Loucy (cell line): Measurements from ENCODE around the gene UGT1A9.

Source experiments
- H2AFZ ChIP-seq: fragments of 200-600 bp; sonication (generic); 2 replicates; pipeline ENCODE4 v1.6.0; 2016; ENCODE audit warnings: antibody characterized with exemption, mild to moderate bottlenecking, low read length, moderate library complexity
- H3F3A ChIP-seq: fragments of 200-600 bp; 2 replicates; pipeline ENCODE4 v1.6.0; 2016; ENCODE audit warnings: antibody characterized with exemption, low read depth, mild to moderate bottlenecking
- H3K27me3 ChIP-seq: fragments of 200-600 bp; sonication (generic); 2 replicates; pipeline ENCODE4 v1.6.1; 2014; ENCODE audit warnings: low read length, mild to moderate bottlenecking; ENCODE audit not compliant: insufficient read depth, poor library complexity, severe bottlenecking
- H3K36me3 ChIP-seq: fragments of 200-600 bp; sonication (generic); 2 replicates; pipeline ENCODE4 v1.6.1; 2016; ENCODE audit warnings: low read length; ENCODE audit not compliant: insufficient read depth
- H3K4me1 ChIP-seq: fragments of 200-600 bp; sonication (generic); 2 replicates; pipeline ENCODE4 v1.5.1; 2014; ENCODE audit warnings: low read length, mild to moderate bottlenecking; ENCODE audit not compliant: insufficient read depth, poor library complexity, severe bottlenecking
- H3K4me2 ChIP-seq: fragments of 200-600 bp; sonication (generic); 2 replicates; pipeline ENCODE4 v1.6.0; 2014; ENCODE audit warnings: antibody characterized with exemption, low read length, low read depth, mild to moderate bottlenecking; ENCODE audit not compliant: poor library complexity, severe bottlenecking
- H3K4me3 ChIP-seq: fragments of 200-600 bp; sonication (generic); 2 replicates; pipeline ENCODE4 v1.5.1; 2014; ENCODE audit warnings: low read length, mild to moderate bottlenecking, mixed read lengths; ENCODE audit not compliant: poor library complexity, severe bottlenecking
- H3K79me2 ChIP-seq: fragments of 200-600 bp; sonication (generic); 2 replicates; pipeline ENCODE4 v1.6.1; 2014; ENCODE audit warnings: low read length; ENCODE audit not compliant: insufficient read depth
- H3K9ac ChIP-seq: fragments of 200-600 bp; sonication (generic); 2 replicates; pipeline ENCODE4 v1.6.0; 2014; ENCODE audit warnings: mild to moderate bottlenecking, low read depth, low read length, moderate library complexity; ENCODE audit not compliant: poor library complexity, severe bottlenecking
- H3K9me2 ChIP-seq: fragments of 200-600 bp; sonication (generic); replicated peaks from 2 replicates; pipeline ENCODE4 v1.6.1; 2016; ENCODE audit warnings: low read depth, low read length, mixed read lengths
- H3K9me3 ChIP-seq: fragments of 200-600 bp; sonication (generic); 2 replicates; pipeline ENCODE4 v1.6.1; 2014; ENCODE audit warnings: mild to moderate bottlenecking, antibody characterized with exemption, low read length, low read depth; ENCODE audit not compliant: insufficient read depth
- H4K20me1 ChIP-seq: fragments of 200-600 bp; sonication (generic); 2 replicates; pipeline ENCODE4 v1.6.0; 2014; ENCODE audit warnings: antibody characterized with exemption, low read length, mild to moderate bottlenecking; ENCODE audit not compliant: insufficient read depth, poor library complexity, severe bottlenecking
- EZH2phosphoT487 ChIP-seq: fragments of 200-600 bp; IDR thresholded peaks from 2 replicates; pipeline ENCODE4 v1.6.1; 2018; ENCODE audit warnings: antibody characterized with exemption, mild to moderate bottlenecking, moderate library complexity, borderline replicate concordance
- TF ChIP-seq, protein P1 (sequence below): fragments of 200-600 bp; sonication (generic); conservative IDR thresholded peaks from 2 replicates; pipeline ENCODE4 v1.5.1; 2014; ENCODE audit warnings: mild to moderate bottlenecking, antibody characterized with exemption, low read length

UGT1A9 gene

DNA sequence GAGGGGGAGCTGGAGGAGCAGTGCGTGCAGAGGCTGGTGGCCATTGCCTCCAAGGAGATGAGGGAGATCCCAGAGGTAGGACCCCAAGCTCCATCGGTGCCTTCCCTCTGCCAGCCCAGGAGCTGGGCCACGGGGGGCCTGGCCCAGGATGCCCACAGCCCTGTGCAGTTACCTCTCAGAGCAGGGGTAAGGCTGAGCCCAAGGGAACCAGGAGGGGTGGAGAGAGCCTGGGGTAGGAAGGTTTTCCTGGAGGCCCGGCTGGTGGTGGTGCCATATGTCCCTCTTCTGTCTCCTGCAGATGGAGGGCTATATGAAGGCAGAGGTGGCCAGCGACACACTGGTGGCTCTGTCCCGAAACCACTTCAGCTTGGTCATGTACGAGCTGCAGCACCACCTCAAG lies 117.9 kb downstream of the UGT1A9 start:
- Histone ChIP-seq H3K36me3 (no peaks in the 10 kb centered on the region), H2AFZ (no peak overlapping the region), H3K4me2 (no peak overlapping the region), H3K9ac (no peak overlapping the region), H3K79me2 (no peaks in the 10 kb centered on the region), H4K20me1 (no peaks in the 10 kb centered on the region), H3K4me3 (no peak overlapping the region), H3K9me2 (no peaks in the 10 kb centered on the region), H3F3A (no peaks in the 10 kb centered on the region), H3K27me3 (no peaks in the 10 kb centered on the region), H3K4me1 (no peaks in the 10 kb centered on the region), H3K9me3 (no peaks in the 10 kb centered on the region)
- TF ChIP-seq, protein P1, sequence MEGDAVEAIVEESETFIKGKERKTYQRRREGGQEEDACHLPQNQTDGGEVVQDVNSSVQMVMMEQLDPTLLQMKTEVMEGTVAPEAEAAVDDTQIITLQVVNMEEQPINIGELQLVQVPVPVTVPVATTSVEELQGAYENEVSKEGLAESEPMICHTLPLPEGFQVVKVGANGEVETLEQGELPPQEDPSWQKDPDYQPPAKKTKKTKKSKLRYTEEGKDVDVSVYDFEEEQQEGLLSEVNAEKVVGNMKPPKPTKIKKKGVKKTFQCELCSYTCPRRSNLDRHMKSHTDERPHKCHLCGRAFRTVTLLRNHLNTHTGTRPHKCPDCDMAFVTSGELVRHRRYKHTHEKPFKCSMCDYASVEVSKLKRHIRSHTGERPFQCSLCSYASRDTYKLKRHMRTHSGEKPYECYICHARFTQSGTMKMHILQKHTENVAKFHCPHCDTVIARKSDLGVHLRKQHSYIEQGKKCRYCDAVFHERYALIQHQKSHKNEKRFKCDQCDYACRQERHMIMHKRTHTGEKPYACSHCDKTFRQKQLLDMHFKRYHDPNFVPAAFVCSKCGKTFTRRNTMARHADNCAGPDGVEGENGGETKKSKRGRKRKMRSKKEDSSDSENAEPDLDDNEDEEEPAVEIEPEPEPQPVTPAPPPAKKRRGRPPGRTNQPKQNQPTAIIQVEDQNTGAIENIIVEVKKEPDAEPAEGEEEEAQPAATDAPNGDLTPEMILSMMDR = no peak
- TF ChIP-seq EZH2phosphoT487 = no peak

- Histone ChIP-seq H3K4me1 (no peaks in the 10 kb centered on the region), H3K79me2 (no peaks in the 10 kb centered on the region), H3K4me2 (no peak overlapping the region), H3K9ac (no peak overlapping the region), H3K27me3 (no peaks in the 10 kb centered on the region), H3K36me3 (no peaks in the 10 kb centered on the region), H3F3A (no peaks in the 10 kb centered on the region), H2AFZ (no peak overlapping the region), H3K9me3 (no peaks in the 10 kb centered on the region), H3K9me2 (no peaks in the 10 kb centered on the region), H3K4me3 (no peak overlapping the region), H4K20me1 (no peaks in the 10 kb centered on the region)
- TF ChIP-seq, protein P1 = no peak
- no peak for TF ChIP-seq EZH2phosphoT487
These were observed 119.6 kb downstream of the UGT1A9 start for GRCh38 chr2:233791151-233791882.

GRCh38 chr2:233791883-233792329 lies 120.2 kb downstream of the UGT1A9 start:
- no peak overlapping the region for H3K4me3 ChIP-seq
- no peaks in the 10 kb centered on the region for H3K36me3 ChIP-seq
- H3K9ac ChIP-seq = no peak overlapping the region

More at GRCh38 chr2:233791883-233792329, 120.2 kb downstream of the UGT1A9 start:
- Histone ChIP-seq H3F3A (no peaks in the 10 kb centered on the region), H2AFZ (no peak overlapping the region), H3K4me2 (no peak overlapping the region), H4K20me1 (no peaks in the 10 kb centered on the region), H3K9me2 (no peaks in the 10 kb centered on the region), H3K27me3 (no peaks in the 10 kb centered on the region), H3K79me2 (no peaks in the 10 kb centered on the region), H3K4me1 (no peaks in the 10 kb centered on the region), H3K9me3 (no peaks in the 10 kb centered on the region)
- no peak for TF ChIP-seq EZH2phosphoT487
- TF ChIP-seq, protein P1 = no peak
